Mesendoderm (in vitro differentiated cells): ENCODE results near the gene MLYCD.

Source experiments
- DNase-seq: peaks from one replicate; pipeline ENCODE4 v3.0.0; 2013
- H2AK5ac ChIP-seq: 2 replicates; pipeline ENCODE4 v1.6.1; 2013; ENCODE audit warnings: low read length, inconsistent platforms
- H2BK120ac ChIP-seq: 2 replicates; pipeline ENCODE4 v1.6.1; 2013; ENCODE audit warnings: low read depth, mild to moderate bottlenecking, low read length, moderate library complexity, mixed read lengths
- H2BK15ac ChIP-seq: replicated peaks from 2 replicates; pipeline ENCODE4 v1.6.1; 2013; ENCODE audit warnings: low read depth, mild to moderate bottlenecking, moderate library complexity
- H2BK5ac ChIP-seq: 2 replicates; pipeline ENCODE4 v1.6.1; 2013; ENCODE audit warnings: low read length, inconsistent platforms
- H3K18ac ChIP-seq: 2 replicates; pipeline ENCODE4 v1.6.1; 2013; ENCODE audit warnings: mild to moderate bottlenecking, low read length, mixed read lengths
- H3K23ac ChIP-seq: one replicate; pipeline ENCODE4 v1.6.1; 2013; ENCODE audit warnings: low read length
- H3K27ac ChIP-seq: 2 replicates; pipeline ENCODE4 v1.5.1; 2013; ENCODE audit warnings: low read depth, mild to moderate bottlenecking, inconsistent platforms, low read length, moderate library complexity
- H3K27me3 ChIP-seq: 2 replicates; pipeline ENCODE4 v1.6.1; 2013; ENCODE audit warnings: low read length, control low read depth, mild to moderate bottlenecking, inconsistent platforms; ENCODE audit not compliant: insufficient read depth, poor library complexity
- H3K36me3 ChIP-seq: 2 replicates; pipeline ENCODE4 v1.6.1; 2013; ENCODE audit warnings: low read length, inconsistent platforms; ENCODE audit not compliant: control insufficient read depth, insufficient read depth
- H3K4ac ChIP-seq: one replicate; pipeline ENCODE4 v1.6.1; 2013; ENCODE audit warnings: low read depth, mild to moderate bottlenecking, low read length, moderate library complexity
- H3K4me1 ChIP-seq: 2 replicates; pipeline ENCODE4 v1.6.1; 2013; ENCODE audit warnings: low read depth, low read length, inconsistent platforms; ENCODE audit not compliant: control insufficient read depth
- H3K4me2 ChIP-seq: 2 replicates; pipeline ENCODE4 v1.6.1; 2013; ENCODE audit warnings: low read length
- H3K4me3 ChIP-seq: 2 replicates; pipeline ENCODE4 v1.5.1; 2013; ENCODE audit warnings: mild to moderate bottlenecking, low read length
- H3K56ac ChIP-seq: one replicate; pipeline ENCODE4 v1.6.1; 2013; ENCODE audit warnings: low read length
- H3K79me1 ChIP-seq: 2 replicates; pipeline ENCODE4 v1.6.1; 2013; ENCODE audit warnings: low read length, inconsistent platforms
- H3K79me2 ChIP-seq: 2 replicates; pipeline ENCODE4 v1.6.1; 2013; ENCODE audit warnings: mild to moderate bottlenecking, low read length; ENCODE audit not compliant: control insufficient read depth, insufficient read depth
- H3K9ac ChIP-seq: 2 replicates; pipeline ENCODE4 v1.6.1; 2013; ENCODE audit warnings: low read length, inconsistent platforms
- H4K5ac ChIP-seq: one replicate; pipeline ENCODE4 v1.6.1; 2013; ENCODE audit warnings: low read length
- H4K8ac ChIP-seq: one replicate; pipeline ENCODE4 v1.6.1; 2013; ENCODE audit warnings: low read depth, mild to moderate bottlenecking, control low read depth, low read length, moderate library complexity
- WGBS: extraction: QIAGEN DNeasy Blood & Tissue Kit; methylation state at CpG from one replicate; pipeline ENCODE4 v1.1.7; 2013; ENCODE audit warnings: low lambda C conversion rate, missing lambda C conversion rate; ENCODE audit not compliant: insufficient coverage; ENCODE audit errors: extremely low coverage; 5-methylcytosine and 5-hydroxymethylcytosine counted together

The MLYCD gene

GRCh38 chr16:83887564-83887963, 11.4 kb upstream of the MLYCD start:
- H2AK5ac ChIP-seq: peak overlapping the region; percentile 100
- no peak overlapping the region for H3K4me2 ChIP-seq
- peak overlapping the region; percentile 78 for H3K27ac ChIP-seq
- H3K79me1 ChIP-seq: no peaks in the 10 kb centered on the region
- H3K79me2 ChIP-seq: no peaks in the 10 kb centered on the region
- H3K9ac ChIP-seq: peak overlapping the region; percentile 30
- H4K5ac ChIP-seq: peak overlapping the region; percentile 95
- no peak for DNase-seq
- H2BK15ac ChIP-seq: no peak overlapping the region
- H3K4me1 ChIP-seq: peaks cover 8% of the 10 kb centered on the region
- H2BK5ac ChIP-seq: peak overlapping the region; percentile 99
- H3K23ac ChIP-seq: peak overlapping the region; percentile 2
- H3K18ac ChIP-seq: peak overlapping the region; percentile 42
- H3K36me3 ChIP-seq: no peaks in the 10 kb centered on the region
- H3K4ac ChIP-seq: peak overlapping the region; percentile 82
- no CpG with 5 or more reads among the region's 8 CpGs for WGBS
- peak overlapping the region; percentile 87 for H3K56ac ChIP-seq
- peak overlapping the region; percentile 18 for H2BK120ac ChIP-seq
- H3K27me3 ChIP-seq: no peaks in the 10 kb centered on the region
- no peak overlapping the region for H4K8ac ChIP-seq
- H3K4me3 ChIP-seq: no peak overlapping the region

DNA sequence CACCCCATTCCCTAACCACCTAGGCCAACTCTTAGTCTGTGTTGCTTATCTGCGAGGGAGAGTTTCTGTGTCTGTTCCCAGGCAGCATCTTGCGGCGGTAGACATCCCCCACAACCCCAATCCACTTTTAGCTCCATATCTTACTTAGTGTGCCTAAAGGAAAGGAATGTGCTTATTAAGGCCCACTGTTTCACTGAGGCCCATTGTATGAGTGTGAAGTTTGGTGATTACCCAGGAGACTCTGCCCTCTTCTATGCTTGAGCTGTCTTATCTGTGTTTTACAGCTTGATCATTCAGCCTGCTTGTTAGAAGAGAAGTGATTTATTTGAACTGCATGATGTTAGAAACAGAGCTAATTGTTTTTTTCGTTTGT, 10.3 kb upstream of the MLYCD start:
- H2BK120ac ChIP-seq: no peak overlapping the region
- no peak overlapping the region for H3K23ac ChIP-seq
- no peak overlapping the region for H3K4ac ChIP-seq
- H3K27ac ChIP-seq: peak overlapping the region; percentile 48
- no peak overlapping the region for H2BK5ac ChIP-seq
- H2BK15ac ChIP-seq: no peak overlapping the region
- no peak overlapping the region for H3K9ac ChIP-seq
- no peaks in the 10 kb centered on the region for H3K36me3 ChIP-seq
- H3K4me1 ChIP-seq: peaks cover 8% of the 10 kb centered on the region
- DNase-seq: peak; percentile 98
- peak overlapping the region; percentile 87 for H3K56ac ChIP-seq
- H3K27me3 ChIP-seq: no peaks in the 10 kb centered on the region
- no peak overlapping the region for H3K4me3 ChIP-seq
- H3K4me2 ChIP-seq: no peak overlapping the region
- no peak overlapping the region for H4K8ac ChIP-seq
- H4K5ac ChIP-seq: no peak overlapping the region
- no peaks in the 10 kb centered on the region for H3K79me1 ChIP-seq
- WGBS: no CpG with 5 or more reads among the region's 4 CpGs
- no peak overlapping the region for H2AK5ac ChIP-seq
- H3K18ac ChIP-seq: no peak overlapping the region
- H3K79me2 ChIP-seq: no peaks in the 10 kb centered on the region

GRCh38 chr16:83890359-83890758, 8.6 kb upstream of the MLYCD start:
- DNase-seq: no peak
- Histone ChIP-seq H3K27ac (no peak overlapping the region), H2AK5ac (peak overlapping the region; percentile 72), H3K4me1 (peaks cover 8% of the 10 kb centered on the region), H3K79me1 (no peaks in the 10 kb centered on the region), H2BK5ac (peak overlapping the region; percentile 79), H3K4ac (no peak overlapping the region), H3K36me3 (no peaks in the 10 kb centered on the region), H4K5ac (no peak overlapping the region), H3K56ac (peak overlapping the region; percentile 79), H3K23ac (no peak overlapping the region), H2BK15ac (no peak overlapping the region), H3K4me2 (no peak overlapping the region), H3K18ac (peak overlapping the region; percentile 10), H2BK120ac (no peak overlapping the region), H3K4me3 (no peak overlapping the region), H3K9ac (no peak overlapping the region), H3K79me2 (no peaks in the 10 kb centered on the region), H4K8ac (no peak overlapping the region), H3K27me3 (no peaks in the 10 kb centered on the region)
- no CpG with 5 or more reads among the region's 5 CpGs for whole genome bisulfite sequencing

- DNase-seq: no peak
- Histone ChIP-seq H3K79me2 (no peaks in the 10 kb centered on the region), H3K36me3 (no peaks in the 10 kb centered on the region), H2BK5ac (no peak overlapping the region), H2BK15ac (no peak overlapping the region), H3K18ac (no peak overlapping the region), H3K4me2 (no peak overlapping the region), H3K23ac (no peak overlapping the region), H4K8ac (no peak overlapping the region), H3K27ac (no peak overlapping the region), H2AK5ac (no peak overlapping the region), H3K4me3 (no peak overlapping the region), H3K79me1 (no peaks in the 10 kb centered on the region), H3K4ac (no peak overlapping the region), H4K5ac (no peak overlapping the region), H3K56ac (no peak overlapping the region), H3K4me1 (peaks cover 8% of the 10 kb centered on the region), H3K27me3 (no peaks in the 10 kb centered on the region), H2BK120ac (no peak overlapping the region), H3K9ac (no peak overlapping the region)
- WGBS: no CpG with 5 or more reads among the region's 3 CpGs
Measured at GRCh38 chr16:83891742-83892141, 7.2 kb upstream of the MLYCD start.

DNA sequence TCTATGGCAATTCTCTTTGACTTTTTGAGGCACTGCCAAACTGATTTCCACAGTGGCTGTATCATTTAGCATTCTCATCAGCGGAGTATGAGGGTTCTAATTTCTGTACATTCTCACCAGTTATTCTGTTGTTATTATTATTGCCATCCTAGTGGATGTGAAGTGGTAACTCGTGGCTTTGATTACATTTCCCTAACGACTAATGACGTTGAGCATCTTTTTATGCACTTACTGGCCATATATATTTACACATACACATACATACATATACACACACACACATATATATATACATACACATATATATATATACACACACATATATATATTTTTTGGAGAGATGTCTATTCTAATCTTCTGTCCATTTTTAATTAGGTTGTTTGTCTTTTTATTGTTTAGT, 3.7 kb upstream of the MLYCD start:
- Histone ChIP-seq H2BK15ac (no peak overlapping the region), H3K36me3 (no peaks in the 10 kb centered on the region), H2AK5ac (no peak overlapping the region), H3K79me2 (peaks cover 2% of the 10 kb centered on the region), H3K4me2 (no peak overlapping the region), H3K4ac (no peak overlapping the region), H3K9ac (no peak overlapping the region), H2BK120ac (no peak overlapping the region), H3K79me1 (peaks cover 4% of the 10 kb centered on the region), H3K27me3 (no peaks in the 10 kb centered on the region), H2BK5ac (no peak overlapping the region), H3K4me3 (no peak overlapping the region), H3K56ac (no peak overlapping the region), H4K8ac (no peak overlapping the region), H3K4me1 (peaks cover 3% of the 10 kb centered on the region), H3K27ac (no peak overlapping the region), H3K18ac (no peak overlapping the region), H3K23ac (no peak overlapping the region), H4K5ac (no peak overlapping the region)
- WGBS: no CpG with 5 or more reads among the region's 4 CpGs
- DNase-seq: no peak

GRCh38 chr16:83895942-83896341, 3.0 kb upstream of the MLYCD start:
- Histone ChIP-seq H3K79me1 (peaks cover 4% of the 10 kb centered on the region), H3K4me1 (peaks cover 3% of the 10 kb centered on the region), H3K27ac (no peak overlapping the region), H2BK5ac (no peak overlapping the region), H3K18ac (no peak overlapping the region), H2BK120ac (no peak overlapping the region), H3K36me3 (no peaks in the 10 kb centered on the region), H3K9ac (no peak overlapping the region), H3K4me2 (no peak overlapping the region), H3K79me2 (peaks cover 2% of the 10 kb centered on the region), H2AK5ac (no peak overlapping the region), H3K27me3 (no peaks in the 10 kb centered on the region), H4K8ac (no peak overlapping the region), H3K56ac (no peak overlapping the region), H3K4ac (no peak overlapping the region), H3K23ac (no peak overlapping the region), H3K4me3 (no peak overlapping the region), H4K5ac (no peak overlapping the region), H2BK15ac (no peak overlapping the region)
- DNase-seq: no peak
- no CpG with 5 or more reads among the region's 3 CpGs for WGBS
